RPMI8226 (cell line): ENCODE results near the gene ANAPC4.

Source experiments
- DNase-seq: peaks from one replicate; pipeline ENCODE4 v3.0.0-alpha.2; 2015

ANAPC4 gene

DNA sequence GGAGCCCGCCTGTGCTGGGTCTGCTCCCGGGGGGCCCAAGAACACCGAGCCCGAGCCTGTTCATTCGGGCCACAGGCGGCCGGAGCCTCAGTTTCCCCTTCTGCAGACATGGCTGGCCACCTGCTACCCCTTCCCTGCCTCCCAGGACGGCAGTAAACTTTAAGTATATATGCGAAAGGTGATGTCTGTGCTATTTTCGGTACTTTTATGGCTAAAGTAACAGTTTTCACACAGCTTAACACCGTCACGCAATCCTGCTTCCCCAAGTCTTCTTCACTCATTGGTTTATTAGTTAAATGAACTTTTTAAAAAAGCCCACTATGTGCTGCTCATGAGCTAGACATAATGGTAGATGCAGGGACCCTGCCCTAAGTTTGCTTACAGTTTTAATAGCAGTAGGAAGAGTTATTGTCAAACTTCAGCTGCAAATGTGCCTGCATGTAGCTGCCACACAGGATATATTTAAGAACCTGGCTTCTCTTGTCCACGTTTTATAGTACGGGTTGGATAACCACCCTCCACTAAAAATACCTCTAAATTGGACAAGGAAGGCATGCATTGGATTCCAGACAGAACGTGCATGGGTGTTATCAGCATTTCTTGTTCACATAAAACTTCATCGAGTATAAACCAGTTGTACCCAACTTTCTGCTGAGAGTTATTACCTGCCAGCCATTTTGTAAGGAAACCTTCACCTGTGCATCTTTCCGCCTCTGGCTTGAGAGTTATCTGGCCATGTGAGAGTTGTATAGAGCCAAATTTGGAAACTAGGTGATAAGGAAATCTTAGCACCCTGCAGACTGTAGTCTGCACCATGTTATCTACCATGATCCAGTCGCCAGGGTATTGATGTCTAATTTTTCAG is 741 bp downstream of the ANAPC4 start:
- peak; percentile 7 for DNase-seq

DNA sequence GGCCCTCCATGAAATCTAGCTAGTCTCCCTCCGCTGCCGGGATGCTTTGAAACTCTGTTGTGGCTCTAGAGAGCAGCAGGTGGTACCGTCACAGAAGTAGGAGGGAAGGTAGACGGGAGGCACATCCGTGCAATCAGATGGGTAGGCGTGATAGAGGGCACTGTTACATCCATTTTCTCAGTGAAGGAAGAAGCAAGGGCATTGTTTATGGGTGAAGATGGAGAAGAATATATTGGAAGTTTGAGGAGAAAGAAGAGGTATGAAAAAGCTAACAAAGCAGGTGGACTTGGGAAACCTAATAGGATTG is 1.3 kb downstream of the ANAPC4 start:
- no peak for DNase-seq

DNA sequence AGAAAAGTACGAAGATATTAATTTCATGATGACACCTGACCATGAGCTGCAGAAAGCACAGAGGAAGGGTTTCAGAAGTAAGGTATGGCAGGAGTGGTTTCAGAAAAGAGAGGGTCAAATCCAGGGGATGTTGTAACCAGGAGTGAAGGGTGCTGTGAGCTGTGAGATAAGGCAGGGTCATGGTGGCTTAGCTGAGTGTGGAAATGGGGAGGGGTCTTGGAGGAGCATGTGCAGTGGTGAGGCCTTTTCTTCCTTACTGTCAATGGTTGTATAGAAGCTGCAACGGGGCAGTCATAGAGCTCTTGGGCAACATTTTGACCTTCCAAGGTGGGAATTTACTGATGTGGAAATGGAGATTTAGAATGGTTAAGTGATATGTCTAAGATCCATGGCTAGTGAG is 2.5 kb downstream of the ANAPC4 start:
- DNase-seq: no peak

DNA sequence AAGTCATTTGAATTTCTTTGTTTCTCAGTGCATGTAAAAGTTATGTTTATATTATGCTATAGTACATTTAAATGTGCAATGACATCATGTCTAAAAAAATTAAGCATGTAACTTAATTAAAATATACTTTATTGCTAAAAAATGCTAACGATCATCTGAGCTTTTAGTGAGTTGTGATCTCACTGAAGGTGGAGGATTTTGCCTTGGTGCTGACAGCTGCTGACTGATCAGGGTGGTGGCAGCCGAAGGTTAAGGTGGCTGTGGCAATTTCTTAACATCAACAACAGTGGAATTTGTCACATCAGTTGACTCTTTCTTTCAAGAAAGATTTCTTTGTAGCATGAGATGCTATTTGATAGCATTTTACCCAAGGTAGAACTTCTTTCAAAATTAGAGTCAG is 6.6 kb downstream of the ANAPC4 start:
- DNase-seq: no peak

DNA sequence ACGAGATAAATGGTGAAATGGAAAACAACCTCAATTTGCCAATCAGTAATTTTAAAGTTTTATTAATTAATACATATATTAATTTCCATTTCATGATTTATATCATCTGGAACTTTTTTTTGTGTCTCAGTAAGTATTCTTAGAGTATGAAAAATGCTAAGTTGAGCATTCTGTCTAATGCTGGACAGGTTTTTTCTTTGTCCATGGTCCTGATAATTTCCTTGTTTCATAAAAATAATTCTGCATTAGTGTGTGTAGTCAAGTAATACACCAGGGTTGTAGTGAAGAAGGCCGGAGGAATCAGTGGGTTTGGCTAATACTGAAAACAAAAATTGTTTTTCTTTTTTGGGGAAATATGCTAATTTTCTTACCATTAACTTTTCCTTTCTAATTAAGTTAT is 9.9 kb downstream of the ANAPC4 start:
- no peak for DNase-seq

GRCh38 chr4:25397305-25397704 is 20.2 kb downstream of the ANAPC4 start:
- DNase-seq: no peak

GRCh38 chr4:25399510-25399909 is 22.4 kb downstream of the ANAPC4 start:
- no peak for DNase-seq

DNA sequence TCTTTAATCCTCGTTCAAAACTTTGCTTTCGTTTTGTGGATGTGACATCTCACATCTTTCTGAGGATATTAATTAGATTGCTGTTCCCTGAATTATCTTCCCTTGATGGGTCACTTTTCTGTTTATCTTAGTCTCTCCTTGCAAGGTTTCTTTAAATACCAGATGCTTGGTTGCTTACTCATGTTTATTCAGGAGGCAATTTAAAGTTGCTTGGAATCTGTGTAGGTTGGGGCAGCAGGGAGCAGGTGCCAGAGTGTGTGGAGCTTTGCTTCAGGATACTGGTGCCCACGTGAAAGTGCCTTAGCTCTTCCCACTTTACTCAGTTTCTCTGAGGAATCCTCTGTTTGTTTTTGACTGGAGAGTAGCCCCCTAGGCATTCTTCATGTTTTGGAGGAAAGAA is 24.0 kb downstream of the ANAPC4 start:
- DNase-seq: no peak

GRCh38 chr4:25402521-25402920 is 25.5 kb downstream of the ANAPC4 start:
- no peak for DNase-seq

- DNase-seq: no peak
Measured at GRCh38 chr4:25403699-25404098, 26.6 kb downstream of the ANAPC4 start.

GRCh38 chr4:25405453-25405852 is 28.4 kb downstream of the ANAPC4 start:
- DNase-seq: no peak

DNA sequence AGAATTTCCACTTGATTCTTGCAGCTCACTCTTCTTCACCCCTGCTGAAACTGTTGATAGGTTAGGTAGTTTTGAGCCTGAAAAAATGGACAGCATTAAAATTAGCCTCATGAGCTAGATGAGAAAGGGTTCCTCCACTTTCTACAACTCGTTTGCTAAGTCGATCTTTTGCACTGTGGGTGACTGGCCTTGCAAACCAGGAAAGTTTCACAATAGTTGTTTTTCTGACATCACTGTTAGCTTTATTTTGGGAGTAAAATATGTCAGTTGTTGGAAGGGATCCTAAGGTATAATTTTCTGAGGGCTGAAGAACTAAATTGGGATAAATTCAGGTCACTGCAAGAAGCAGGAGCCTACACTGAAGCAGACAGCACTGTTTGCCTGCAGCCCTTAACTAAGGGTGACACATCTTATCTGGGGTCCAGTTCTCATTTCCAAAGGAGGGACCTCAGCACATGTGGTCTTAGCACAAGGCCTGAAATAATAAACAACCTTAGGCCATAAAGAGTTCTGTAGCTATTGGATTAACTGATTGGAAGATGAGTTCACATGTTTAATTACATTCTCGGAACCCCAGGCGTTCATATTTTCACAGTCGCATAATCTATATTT is 29.1 kb downstream of the ANAPC4 start:
- no peak for DNase-seq

- no peak for DNase-seq
Measured at GRCh38 chr4:25410820-25411529, 33.9 kb downstream of the ANAPC4 start.

DNA sequence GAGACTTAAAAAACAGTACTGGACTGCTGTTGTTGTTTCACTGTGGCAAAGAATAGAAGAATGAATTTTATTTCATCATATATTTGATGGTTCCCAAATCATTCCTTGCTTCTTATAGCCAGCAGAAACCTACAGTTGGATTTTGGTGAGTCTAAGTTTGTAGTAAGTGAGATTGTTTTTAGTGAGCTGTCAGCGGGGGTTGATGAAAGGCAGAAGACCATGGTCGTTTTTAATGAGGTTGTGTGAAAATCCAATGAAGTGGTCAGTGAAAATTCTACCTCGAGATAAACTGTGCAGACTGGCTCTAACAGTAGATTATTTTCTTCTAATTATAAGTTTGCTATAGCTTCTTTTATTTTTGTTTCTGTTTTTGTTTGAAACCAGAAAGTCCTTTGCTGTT is 36.2 kb downstream of the ANAPC4 start:
- no peak for DNase-seq

- no peak for DNase-seq
Measured at GRCh38 chr4:25417014-25417413, 40.0 kb downstream of the ANAPC4 start.

GRCh38 chr4:25420931-25421330 is 43.9 kb downstream of the ANAPC4 start:
- DNase-seq: no peak

DNA sequence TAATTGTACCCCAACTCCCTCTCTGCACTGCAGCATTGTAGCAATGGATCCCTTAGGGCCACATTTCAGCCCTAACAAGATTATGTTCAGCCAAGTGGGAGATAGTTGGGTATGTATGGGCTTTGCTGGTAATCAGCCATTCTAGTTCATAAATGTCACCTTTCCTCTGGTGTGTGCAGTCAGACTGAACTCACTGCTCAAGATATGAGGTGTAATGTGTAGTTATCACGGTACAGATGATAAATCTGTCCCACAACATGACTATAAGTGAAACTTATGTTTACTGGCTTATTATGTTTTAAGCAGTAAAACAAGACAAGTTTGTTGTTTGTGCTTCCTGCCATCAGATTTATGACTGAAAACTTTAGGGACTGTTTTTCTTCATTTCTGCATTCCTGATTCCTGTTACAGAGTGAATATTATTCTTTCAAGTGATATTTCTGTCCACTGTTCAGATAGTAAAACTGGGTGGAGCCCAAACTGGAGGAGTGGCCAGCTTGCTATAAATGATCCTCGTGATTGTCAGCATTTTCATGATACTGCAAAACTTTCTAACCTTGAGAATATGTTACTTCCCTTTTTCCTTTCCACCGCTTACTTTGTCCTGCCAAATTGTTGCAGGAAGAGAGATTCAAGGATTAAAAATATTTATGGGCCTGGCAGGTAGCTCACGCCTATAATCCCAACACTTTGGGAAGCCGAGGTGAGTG is 44.9 kb downstream of the ANAPC4 start:
- peak; percentile 40 for DNase-seq

DNA sequence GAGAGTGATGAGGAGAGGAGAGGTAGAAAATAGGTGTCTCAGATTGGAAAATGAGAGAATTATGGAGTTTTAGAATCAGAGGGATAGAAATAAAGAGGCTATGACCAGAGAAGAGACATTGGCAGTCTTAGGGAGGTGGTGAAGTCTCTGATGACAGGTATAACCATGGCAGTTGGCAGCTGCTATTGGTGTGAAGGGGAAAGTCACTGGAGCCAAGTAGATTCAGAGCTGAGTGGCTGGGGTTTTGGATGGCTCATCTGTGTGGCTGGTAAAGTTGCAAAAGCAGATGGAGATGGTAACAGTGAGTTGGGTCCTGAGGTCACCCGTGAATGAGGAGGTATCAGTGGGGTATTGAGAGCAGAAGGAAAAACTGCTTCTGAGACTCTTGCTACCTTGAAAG is 46.5 kb downstream of the ANAPC4 start:
- DNase-seq: no peak

DNA sequence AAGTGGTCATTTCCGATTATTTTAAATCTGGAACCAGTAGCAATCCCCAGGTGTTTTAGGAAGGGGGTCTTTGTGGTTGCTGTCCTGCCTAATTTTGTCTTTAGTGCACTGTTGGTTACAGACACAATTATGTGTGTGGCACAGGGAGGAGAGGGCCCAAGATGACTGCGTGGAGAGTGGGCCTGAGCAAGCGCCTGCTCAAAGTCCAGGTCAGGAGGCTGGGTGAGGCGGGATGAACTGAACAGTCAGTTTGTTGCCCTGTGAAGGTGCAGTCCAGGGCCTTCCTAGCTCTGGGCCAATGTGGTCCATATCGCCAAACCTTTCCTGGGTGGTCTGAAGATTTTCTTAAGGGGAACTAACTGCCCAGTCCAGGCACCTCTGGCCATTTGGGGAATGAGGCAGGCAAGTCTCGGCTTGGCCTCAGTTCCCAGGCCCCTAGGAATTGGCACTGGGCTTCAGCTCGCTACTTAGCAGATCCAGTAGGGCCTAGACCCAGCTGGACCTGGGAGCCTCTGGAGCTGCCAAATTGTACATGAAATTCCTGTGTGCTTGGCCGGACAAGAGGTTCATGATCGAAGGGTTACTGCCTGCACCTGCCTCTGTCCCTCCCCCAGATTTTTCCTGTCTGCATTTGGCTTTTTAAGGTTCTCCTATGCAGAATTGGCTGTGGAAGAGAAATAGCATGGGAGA is 47.6 kb downstream of the ANAPC4 start:
- no peak for DNase-seq

DNA sequence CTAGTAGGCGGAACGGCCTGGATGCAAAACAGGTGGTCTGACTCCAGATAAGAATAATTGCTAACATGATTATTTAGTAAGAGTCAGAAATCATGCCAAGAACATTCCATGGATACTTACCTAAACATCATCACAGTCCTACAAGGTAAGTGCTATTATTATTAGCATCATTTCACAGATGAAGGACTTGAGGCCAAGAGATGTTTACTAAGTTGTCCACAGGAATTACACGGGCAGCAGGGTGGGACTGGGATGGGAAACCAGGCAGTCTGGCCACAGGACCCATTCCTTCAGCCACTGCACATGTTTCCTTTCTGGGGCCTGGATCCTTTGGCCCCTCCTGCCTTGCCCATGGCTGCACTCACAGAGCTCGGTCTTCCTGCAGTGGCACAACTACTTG is 48.3 kb downstream of the ANAPC4 start:
- DNase-seq: no peak

GRCh38 chr4:25427871-25428270 is 50.8 kb downstream of the ANAPC4 start:
- no peak for DNase-seq

- no peak for DNase-seq
Measured at GRCh38 chr4:25430630-25431029, 53.6 kb downstream of the ANAPC4 start.
